Karpas-422 (cell line): Measurements from ENCODE around the gene GNG3. TPM values are rescaled to one million over a fixed set of nuclear protein-coding genes. Genes with fewer than 3 reads are reported as not detected.

ENCODE experiments used
- DNase-seq: peaks from one replicate; pipeline ENCODE4 v3.0.0-alpha.2; 2015
- H2AFZ ChIP-seq: fragments of 200-600 bp; sonication (generic); 2 replicates; pipeline ENCODE4 v1.6.1; 2014; ENCODE audit warnings: antibody characterized with exemption, low read length, mixed read lengths
- H3K27ac ChIP-seq: fragments of 200-600 bp; sonication (generic); 2 replicates; pipeline ENCODE4 v1.5.1; 2014; ENCODE audit warnings: mild to moderate bottlenecking, low read length, moderate library complexity
- H3K27me3 ChIP-seq: fragments of 200-600 bp; sonication (generic); 2 replicates; pipeline ENCODE4 v1.6.1; 2014; ENCODE audit warnings: low read length, mixed read lengths
- H3K36me3 ChIP-seq: fragments of 200-600 bp; sonication (generic); 2 replicates; pipeline ENCODE4 v1.6.1; 2014; ENCODE audit warnings: low read length, mixed read lengths; ENCODE audit not compliant: insufficient read depth
- H3K4me1 ChIP-seq: fragments of 200-600 bp; sonication (generic); 2 replicates; pipeline ENCODE4 v1.6.1; 2014; ENCODE audit warnings: mild to moderate bottlenecking, low read length, mixed read lengths
- H3K4me2 ChIP-seq: fragments of 200-600 bp; sonication (generic); 2 replicates; pipeline ENCODE4 v1.6.1; 2014; ENCODE audit warnings: low read length, low read depth, mild to moderate bottlenecking; ENCODE audit not compliant: poor library complexity, severe bottlenecking
- H3K4me3 ChIP-seq: fragments of 200-600 bp; sonication (generic); 2 replicates; pipeline ENCODE4 v1.5.1; 2014; ENCODE audit warnings: mild to moderate bottlenecking, antibody characterized with exemption, low read length, mixed read lengths
- H3K79me2 ChIP-seq: fragments of 200-600 bp; sonication (generic); 2 replicates; pipeline ENCODE4 v1.6.1; 2014; ENCODE audit warnings: mild to moderate bottlenecking, low read length, mixed read lengths
- H3K9ac ChIP-seq: fragments of 200-600 bp; sonication (generic); 2 replicates; pipeline ENCODE4 v1.6.0; 2014; ENCODE audit warnings: low read length
- H3K9me2 ChIP-seq: fragments of 200-600 bp; sonication (generic), shearing (Covaris generic); replicated peaks from 2 replicates; pipeline ENCODE4 v1.6.0; 2014; ENCODE audit warnings: mild to moderate bottlenecking, low read length, moderate library complexity; ENCODE audit not compliant: insufficient read depth
- H3K9me3 ChIP-seq: fragments of 300-700, 200-600 bp; sonication (generic); 2 replicates; pipeline ENCODE4 v1.6.1; 2014; ENCODE audit warnings: low read length, mixed read lengths
- H4K20me1 ChIP-seq: fragments of 200-600 bp; sonication (generic); 2 replicates; pipeline ENCODE4 v1.6.1; 2014; ENCODE audit warnings: mild to moderate bottlenecking, antibody characterized with exemption, low read length, low read depth; ENCODE audit not compliant: insufficient read depth
- small RNA-seq: library from RNA; depleted of rRNA; stranded (forward); fragments of <200 nt; gene quantifications from one replicate; pipeline ENCODE3, GENCODE V24; 2014
- total RNA-seq: library from RNA; depleted of rRNA; stranded (reverse); fragments of >200 nt; shearing (Covaris generic); gene quantifications from 2 replicates; pipeline ENCODE4 v1.2.3, GENCODE V29; 2014; ENCODE audit warnings: low replicate concordance; rRNA removed

Gene GNG3
- total RNA-seq, 1 experiment from 2014 or later = not detected

DNA sequence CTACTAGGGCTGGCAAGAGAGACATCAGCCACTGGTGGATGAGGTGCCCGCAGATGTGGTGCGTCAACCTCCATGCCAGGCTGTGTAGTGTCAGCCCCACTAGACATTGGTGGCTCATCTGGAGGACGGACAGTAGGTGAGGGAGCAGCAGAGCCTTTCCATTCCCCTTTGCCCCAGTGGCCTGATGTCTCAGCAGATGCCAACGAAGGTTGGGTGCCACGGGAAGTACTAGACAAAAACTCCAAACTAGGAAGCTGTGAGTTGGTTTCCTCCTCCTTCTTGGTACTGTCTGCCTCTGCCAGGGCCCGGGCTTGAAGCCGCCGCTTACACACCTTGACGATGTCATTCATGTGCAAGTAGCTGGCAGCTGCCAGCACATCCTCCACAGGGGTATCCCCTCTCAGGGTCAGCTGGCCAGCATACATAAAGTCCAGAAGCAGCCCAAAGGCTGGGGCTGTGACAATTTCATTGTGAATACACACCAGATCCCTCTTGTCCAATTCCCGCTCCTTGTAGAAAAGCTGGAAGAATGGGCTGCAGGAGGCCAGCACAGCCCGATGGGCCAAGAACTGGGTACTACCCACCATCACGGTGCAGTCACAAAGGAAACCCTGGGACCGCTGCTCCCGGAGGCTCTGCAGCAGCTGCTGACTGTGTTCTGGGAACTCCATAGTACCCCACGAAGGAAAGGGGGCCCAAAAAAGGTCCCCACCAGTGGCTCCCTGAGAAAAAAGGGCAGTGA lies 45.7 kb downstream of the GNG3 start:
- Histone ChIP-seq H2AFZ (no peak overlapping the region), H3K79me2 (peaks cover 17% of the 10 kb centered on the region), H3K36me3 (no peaks in the 10 kb centered on the region), H4K20me1 (no peaks in the 10 kb centered on the region), H3K9me3 (no peaks in the 10 kb centered on the region), H3K4me1 (peaks cover 17% of the 10 kb centered on the region), H3K27ac (no peak overlapping the region), H3K4me2 (peak overlapping the region; percentile 65), H3K9me2 (no peaks in the 10 kb centered on the region), H3K4me3 (peak overlapping the region; percentile 84), H3K9ac (peak overlapping the region; percentile 87), H3K27me3 (no peaks in the 10 kb centered on the region)
- DNase-seq = no peak

DNA sequence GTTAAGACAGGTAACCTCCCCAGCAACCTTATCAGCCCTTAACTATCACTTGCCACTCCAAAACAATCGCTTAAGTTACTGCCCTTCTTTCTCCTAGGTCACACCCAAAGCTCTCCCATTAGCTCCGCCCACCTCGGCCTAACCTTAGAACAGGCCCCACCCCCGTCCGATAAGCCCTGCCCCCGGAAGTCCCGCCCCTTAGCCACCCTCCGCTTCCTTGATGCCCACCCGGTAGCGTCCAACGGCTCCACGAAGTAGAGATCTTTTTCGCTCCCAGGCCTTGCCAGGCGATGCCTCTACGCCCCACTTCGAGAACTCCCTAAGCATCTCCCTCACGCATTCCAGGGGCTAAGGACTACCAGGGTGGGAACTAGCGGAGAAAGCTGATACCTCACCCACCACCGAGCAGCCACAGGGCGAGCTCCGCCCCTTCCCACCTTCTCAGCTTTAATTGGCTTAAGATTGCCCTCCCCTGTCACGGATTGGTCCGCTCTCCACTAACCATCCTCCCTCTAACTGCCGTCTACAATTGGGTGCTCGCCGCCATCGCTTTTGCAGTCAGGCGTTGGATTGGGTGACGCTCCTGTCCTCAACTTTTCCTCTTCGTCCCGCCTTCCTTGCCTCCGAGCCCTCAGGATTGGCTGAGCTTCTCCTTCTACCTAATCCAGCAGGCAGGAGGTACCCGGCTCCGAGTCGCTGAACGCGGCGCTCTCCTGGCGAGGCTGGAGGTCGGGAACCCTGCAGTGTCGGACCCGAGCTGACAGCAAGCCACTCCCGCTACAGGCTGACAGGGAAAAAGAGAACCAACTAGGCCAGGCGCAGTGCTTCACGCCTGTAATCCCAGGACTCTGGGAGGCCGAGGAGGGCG lies 46.5 kb downstream of the GNG3 start, which contains the start of gene ZBTB3:
ZBTB3 (minus strand) TSS at position 425 of the 868 bp plus-strand sequence. CDS start 496 bp downstream, outside the sequence.
- H3K27ac ChIP-seq = peak within 1 kb of the TSS; percentile 79
- peak within 1 kb of the TSS; percentile 87 for H3K9ac ChIP-seq
- H3K4me3 ChIP-seq = peak within 1 kb of the TSS; percentile 84
- DNase-seq = peak; percentile 98
- H2AFZ ChIP-seq = peak within 1 kb of the TSS; percentile 87; the same call in 1 of the 2 replicates
- H3K79me2 ChIP-seq = peaks cover 17% of the 10 kb centered on the region
- no peaks in the 10 kb centered on the region for H3K9me2 ChIP-seq
- H3K9me3 ChIP-seq = no peaks in the 10 kb centered on the region
- H3K36me3 ChIP-seq = no peaks in the 10 kb centered on the region
- peaks cover 16% of the 10 kb centered on the region for H3K4me1 ChIP-seq
- no peaks in the 10 kb centered on the region for H4K20me1 ChIP-seq
- no peaks in the 10 kb centered on the region for H3K27me3 ChIP-seq
- H3K4me2 ChIP-seq = peak within 1 kb of the TSS; percentile 66

DNA sequence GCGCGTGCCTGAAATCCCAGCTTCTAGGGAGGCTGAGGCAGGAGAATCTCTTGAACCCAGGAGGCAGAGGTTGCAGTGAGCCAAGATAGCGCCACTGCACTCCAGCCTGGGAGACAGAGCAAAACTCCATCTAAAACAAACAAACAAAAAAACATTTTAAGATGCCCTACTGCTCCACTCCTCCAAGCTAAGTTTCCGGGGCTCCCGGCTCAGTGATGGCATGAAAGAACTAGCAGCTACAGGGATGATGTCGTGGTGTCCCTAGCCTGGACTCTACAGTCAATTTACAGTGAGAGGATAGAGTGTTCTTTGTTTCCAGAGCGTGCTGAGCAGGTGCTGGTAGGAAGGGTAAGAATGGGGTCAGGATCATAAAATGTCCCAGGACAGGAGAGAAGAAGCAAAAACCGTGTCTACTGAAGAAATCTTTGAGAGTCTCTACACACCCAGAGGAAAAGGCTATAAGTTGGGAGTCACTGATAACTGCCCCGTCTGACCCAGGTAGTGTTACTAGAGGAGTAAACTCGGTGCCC lies 47.7 kb downstream of the GNG3 start:
- no peak overlapping the region for H3K27ac ChIP-seq
- peaks cover 17% of the 10 kb centered on the region for H3K79me2 ChIP-seq
- no peak overlapping the region for H2AFZ ChIP-seq
- H3K36me3 ChIP-seq = no peaks in the 10 kb centered on the region
- no peak overlapping the region; the same call in 1 of the 2 replicates for H3K9ac ChIP-seq
- H3K4me3 ChIP-seq = no peak overlapping the region; the same call in 1 of the 2 replicates
- H3K9me2 ChIP-seq = no peaks in the 10 kb centered on the region
- no peaks in the 10 kb centered on the region for H4K20me1 ChIP-seq
- peaks cover 20% of the 10 kb centered on the region for H3K4me1 ChIP-seq
- no peak for DNase-seq
- H3K4me2 ChIP-seq = peak overlapping the region; percentile 66
- no peaks in the 10 kb centered on the region for H3K27me3 ChIP-seq
- no peaks in the 10 kb centered on the region for H3K9me3 ChIP-seq

DNA sequence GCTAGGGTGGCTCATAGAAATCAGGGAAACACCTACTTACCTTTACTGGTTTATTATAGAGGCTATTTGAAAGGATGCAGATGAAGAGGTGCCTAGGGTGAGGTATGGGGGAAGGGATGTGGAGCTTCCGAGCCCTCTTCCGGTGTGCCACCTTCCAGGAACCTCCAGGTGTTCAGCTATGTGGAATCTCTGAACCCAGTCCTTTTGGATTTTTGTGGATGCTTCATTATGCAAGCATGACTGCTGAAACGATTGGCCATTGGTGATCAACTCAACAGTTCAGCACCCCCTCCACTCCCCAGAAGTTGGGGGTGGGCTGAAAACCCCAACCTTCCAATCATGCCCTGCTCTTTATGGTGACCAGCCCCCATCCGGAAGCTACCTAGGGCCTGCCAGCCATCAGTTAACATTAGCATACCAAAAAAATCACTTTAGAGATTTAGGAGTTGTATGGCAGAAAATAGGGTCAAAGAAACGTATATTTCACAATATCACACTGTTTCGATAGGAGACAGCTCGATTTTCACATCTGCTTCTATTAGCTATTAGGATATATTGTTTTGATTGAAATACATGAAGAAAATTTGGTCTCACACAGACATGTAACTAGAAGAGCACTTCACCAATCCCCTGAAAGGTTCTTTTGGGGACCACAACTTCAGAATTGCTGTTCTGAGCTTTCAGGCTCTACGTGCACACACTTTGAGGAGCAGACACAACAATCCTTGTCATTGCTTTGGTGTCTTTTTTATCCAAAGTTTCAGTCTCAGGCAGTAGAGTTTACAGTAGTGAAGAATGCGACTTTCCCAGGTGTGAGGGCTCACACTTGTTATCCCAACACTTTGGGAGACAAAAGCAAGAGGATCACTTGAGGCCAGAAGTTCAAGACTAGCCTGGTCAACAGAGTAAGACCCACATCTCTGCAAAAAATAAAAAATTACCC lies 50.6 kb downstream of the GNG3 start:
- Histone ChIP-seq H3K27me3 (no peaks in the 10 kb centered on the region), H3K9me3 (no peaks in the 10 kb centered on the region), H3K36me3 (peaks cover 3% of the 10 kb centered on the region; the same call in 1 of the 2 replicates), H3K27ac (no peak overlapping the region), H3K9me2 (no peaks in the 10 kb centered on the region), H3K4me2 (no peak overlapping the region), H3K9ac (no peak overlapping the region), H3K4me1 (peaks cover 29% of the 10 kb centered on the region), H3K79me2 (peaks cover 19% of the 10 kb centered on the region), H2AFZ (no peak overlapping the region), H3K4me3 (no peak overlapping the region), H4K20me1 (no peaks in the 10 kb centered on the region)
- no peak for DNase-seq

Small RNA genes within 50 kb of the gene (small RNA-seq; reads per million reads assigned to genes)
- gene SNORA57 = not detected

Other genes starting within 250 kb of the GNG3 start
- gene AHNAK, start 160.9 kb upstream of the GNG3 start, total RNA-seq = under 0.01 and 0.34 TPM in 2 replicates
- gene EEF1G, start 133.8 kb upstream of the GNG3 start, total RNA-seq = 1,351 and 2,115 TPM in 2 replicates
- 8.1 and 17.3 TPM in 2 replicates for gene TUT1, start 116.2 kb upstream of the GNG3 start, total RNA-seq
- 60.2 and 89.3 TPM in 2 replicates for gene MTA2, start 105.8 kb upstream of the GNG3 start, total RNA-seq
- 21.2 and 22.0 TPM in 2 replicates for gene EML3, start 94.9 kb upstream of the GNG3 start, total RNA-seq
- 0.45 and 1.2 TPM in 2 replicates for gene ROM1, start 94.4 kb upstream of the GNG3 start, total RNA-seq
- gene B3GAT3, start 85.7 kb upstream of the GNG3 start, total RNA-seq = 43.5 and 76.5 TPM in 2 replicates
- gene GANAB, start 61.1 kb upstream of the GNG3 start, total RNA-seq = 98.5 and 104 TPM in 2 replicates
- gene INTS5, start 54.4 kb upstream of the GNG3 start, total RNA-seq = 17.4 and 26.0 TPM in 2 replicates
- gene C11orf98, start 42.5 kb upstream of the GNG3 start, total RNA-seq = 83.6 and 158 TPM in 2 replicates
- gene CSKMT, start 42.4 kb upstream of the GNG3 start, total RNA-seq = 4.5 and 8.2 TPM in 2 replicates
- 13.9 and 27.3 TPM in 2 replicates for gene UQCC3, start 36.0 kb upstream of the GNG3 start, total RNA-seq
- gene LBHD1, start 35.4 kb upstream of the GNG3 start, total RNA-seq = 18.4 and 28.8 TPM in 2 replicates
- 160 and 334 TPM in 2 replicates for gene UBXN1, start 28.6 kb upstream of the GNG3 start, total RNA-seq
- 0.45 and 0.54 TPM in 2 replicates for gene LRRN4CL, start 18.1 kb upstream of the GNG3 start, total RNA-seq
- 55.6 and 79.1 TPM in 2 replicates for gene BSCL2, start 252 bp upstream of the GNG3 start, total RNA-seq
- gene HNRNPUL2, start 19.8 kb downstream of the GNG3 start, total RNA-seq = 10.6 and 13.9 TPM in 2 replicates
- 48.9 and 49.2 TPM in 2 replicates for gene TTC9C, start 20.8 kb downstream of the GNG3 start, total RNA-seq
- gene ZBTB3, start 46.5 kb downstream of the GNG3 start, total RNA-seq = 5.3 and 6.6 TPM in 2 replicates
- gene POLR2G, start 53.9 kb downstream of the GNG3 start, total RNA-seq = 115 and 140 TPM in 2 replicates
- 10.4 and 30.1 TPM in 2 replicates for gene TAF6L, start 63.7 kb downstream of the GNG3 start, total RNA-seq
- 58.0 and 80.4 TPM in 2 replicates for gene TMEM179B, start 79.7 kb downstream of the GNG3 start, total RNA-seq
- 22.2 and 34.6 TPM in 2 replicates for gene TMEM223, start 84.3 kb downstream of the GNG3 start, total RNA-seq
- 37.5 and 41.1 TPM in 2 replicates for gene NXF1, start 97.8 kb downstream of the GNG3 start, total RNA-seq
- gene STX5, start 124.4 kb downstream of the GNG3 start, total RNA-seq = 30.0 and 39.9 TPM in 2 replicates
- gene TEX54, start 125.2 kb downstream of the GNG3 start, total RNA-seq = 2.7 TPM in 1 of 2 replicates, not detected in the other
- gene WDR74, start 131.9 kb downstream of the GNG3 start, total RNA-seq = 44.0 and 123 TPM in 2 replicates
- gene SLC3A2, start 173.2 kb downstream of the GNG3 start, total RNA-seq = 167 and 208 TPM in 2 replicates
- gene CHRM1, start 213.7 kb downstream of the GNG3 start, total RNA-seq = not detected in 2 replicates